ENCODE measurements around the gene CA10.

Gene CA10

GRCh38 chr17:51709694-51710633 is 448.6 kb downstream of the CA10 start:
- DNase-seq: no peak

- DNase-seq: no peak
Observed at GRCh38 chr17:51707216-51707615, 451.3 kb downstream of the CA10 start.

DNA sequence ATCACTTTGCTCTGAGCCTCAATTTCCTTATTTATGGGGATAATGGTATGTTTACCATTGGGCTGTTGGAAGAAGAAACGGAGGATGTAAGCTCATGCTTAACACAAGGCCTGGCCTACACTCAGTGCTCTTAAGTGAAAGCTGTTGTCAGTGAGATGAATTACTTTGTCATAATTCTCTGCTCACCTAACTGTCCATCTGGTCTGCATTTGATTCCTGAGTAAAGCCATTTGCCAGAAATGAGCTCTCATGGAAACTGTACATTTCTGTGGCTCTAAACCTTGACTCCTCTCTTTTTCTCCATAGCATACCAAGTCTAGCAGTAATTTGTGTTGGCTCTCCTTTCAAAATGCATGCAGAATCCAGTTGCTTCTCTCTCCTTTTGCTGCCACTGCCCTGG is 452.4 kb downstream of the CA10 start:
- DNase-seq: no peak

DNA sequence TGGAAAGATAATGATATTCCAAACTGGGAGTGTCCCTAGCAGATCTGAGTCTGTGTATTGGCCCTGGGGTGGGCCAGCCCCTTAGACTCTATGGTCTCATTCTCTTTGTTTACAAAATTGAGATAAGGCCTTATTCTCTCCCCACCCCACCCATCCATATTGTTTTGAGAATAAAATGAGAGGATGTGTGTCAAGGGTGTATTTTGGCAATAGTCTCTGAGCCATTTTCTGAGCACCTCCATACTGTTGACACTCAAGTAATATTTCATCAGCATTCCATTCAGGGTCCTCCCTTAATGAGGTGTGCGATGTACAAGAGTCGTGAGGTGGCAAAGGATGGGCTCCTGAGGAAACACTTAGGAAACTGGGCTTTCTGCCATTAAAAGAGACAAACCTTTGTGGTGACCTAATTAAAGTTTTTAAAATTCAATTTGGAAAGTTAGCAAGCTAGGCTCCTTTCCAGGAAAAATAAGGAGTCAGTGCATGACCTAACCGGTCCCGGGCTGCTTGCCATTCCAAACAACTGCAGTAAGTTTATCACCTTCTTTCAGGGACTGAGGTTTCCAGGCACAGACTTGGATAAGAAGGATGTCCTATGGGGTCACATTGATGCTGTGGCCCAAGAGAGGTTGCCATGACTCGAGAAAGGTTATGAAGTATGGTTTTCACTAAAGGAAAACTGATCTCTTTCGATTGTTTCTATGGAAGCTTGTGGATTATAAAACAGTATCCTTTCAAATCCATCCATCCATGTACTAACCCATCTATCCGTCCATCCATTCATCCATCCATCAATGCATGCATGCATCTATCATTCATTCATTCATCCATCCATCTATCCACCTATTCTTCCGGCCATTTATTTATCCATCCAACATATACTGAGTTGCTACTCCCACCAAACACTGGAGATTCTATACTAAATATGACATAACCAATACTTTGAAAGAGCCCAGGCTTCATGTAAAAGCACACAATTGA is 454.9 kb downstream of the CA10 start:
- no peak for DNase-seq

GRCh38 chr17:51702963-51703360 is 455.6 kb downstream of the CA10 start:
- DNase-seq: no peak

GRCh38 chr17:51701501-51701900 is 457.0 kb downstream of the CA10 start:
- no peak for DNase-seq

DNA sequence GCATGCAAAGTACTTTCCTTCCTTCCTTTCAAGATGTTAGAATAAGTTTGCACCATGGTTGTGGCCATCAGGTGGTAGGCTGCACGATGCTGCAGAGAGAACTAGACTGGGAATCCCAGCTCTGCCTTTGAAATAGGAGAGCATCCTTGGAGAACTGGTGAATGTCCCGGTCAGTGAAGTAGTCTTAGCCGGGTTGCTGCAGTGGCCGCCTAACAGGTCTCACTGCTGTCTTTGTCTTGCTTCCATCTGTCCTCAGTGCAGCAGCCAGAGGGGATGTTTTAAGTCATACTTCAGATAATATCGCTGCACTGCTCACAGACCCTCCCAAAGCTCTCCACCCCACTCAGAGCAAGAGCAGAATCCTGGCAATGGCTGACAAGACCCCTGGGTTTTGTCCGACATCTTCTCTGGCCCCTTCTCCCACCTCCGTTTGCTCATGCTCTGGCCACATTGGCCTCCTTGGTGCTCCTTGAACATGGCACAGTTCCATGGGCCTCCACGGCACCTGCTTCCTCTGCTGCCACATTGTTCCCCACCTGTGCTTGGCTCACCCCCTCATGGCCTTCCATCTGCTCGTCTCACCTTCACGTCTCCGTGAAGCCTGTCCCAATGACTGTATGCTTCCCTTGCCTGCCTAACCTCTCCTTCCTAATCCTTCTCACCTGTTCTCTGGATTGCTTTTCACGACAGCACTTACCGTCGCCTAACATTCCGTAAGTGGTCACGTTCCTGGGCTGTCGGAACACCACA is 458.3 kb downstream of the CA10 start:
- DNase-seq: no peak

- no peak for DNase-seq
Observed at GRCh38 chr17:51699303-51699702, 459.2 kb downstream of the CA10 start.

- DNase-seq: no peak
Observed at GRCh38 chr17:51692917-51693316, 465.6 kb downstream of the CA10 start.

DNA sequence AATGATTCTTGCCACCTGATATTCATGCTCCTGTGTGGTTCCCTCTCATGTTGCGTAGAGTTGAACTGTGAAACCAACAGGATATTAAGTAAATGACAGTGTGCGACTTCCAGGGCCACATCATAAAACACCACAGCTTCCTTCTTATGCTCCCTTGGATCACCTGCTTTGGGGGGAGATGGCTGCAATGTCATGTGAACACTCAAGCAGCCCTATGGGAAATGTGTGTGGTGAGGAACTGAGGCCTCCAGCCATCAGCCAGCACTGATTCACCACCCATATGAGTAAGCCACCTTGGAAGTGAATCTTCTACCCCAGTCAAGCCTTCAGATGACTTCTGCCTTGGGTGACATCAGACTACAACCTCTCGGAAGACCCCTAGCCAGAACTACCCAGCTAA is 470.6 kb downstream of the CA10 start:
- no peak for DNase-seq

- DNase-seq: no peak
Observed at GRCh38 chr17:51685287-51685909, 473.1 kb downstream of the CA10 start.

GRCh38 chr17:51684214-51684613 is 474.3 kb downstream of the CA10 start:
- DNase-seq: no peak

GRCh38 chr17:51683291-51683690 is 475.2 kb downstream of the CA10 start:
- no peak for DNase-seq

DNA sequence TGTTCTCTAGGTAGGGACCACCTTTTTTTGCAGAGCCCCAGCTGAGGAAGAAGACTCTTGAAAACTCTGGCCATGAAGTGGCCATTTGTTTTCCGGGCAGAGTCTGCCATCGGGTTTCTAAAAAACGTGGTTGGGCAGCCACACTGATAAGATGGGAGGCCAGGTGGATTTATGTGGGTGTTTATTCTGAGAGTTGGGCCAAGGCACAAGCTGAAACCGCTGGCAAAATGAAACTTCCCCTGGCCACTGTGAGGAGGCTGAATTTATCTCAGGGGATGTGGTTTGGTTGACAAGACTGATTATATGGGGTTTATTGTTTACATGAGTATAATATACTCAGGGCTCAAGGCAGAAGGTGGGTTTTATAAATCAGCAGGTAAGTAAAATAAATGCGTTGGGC is 476.4 kb downstream of the CA10 start:
- DNase-seq: no peak

DNA sequence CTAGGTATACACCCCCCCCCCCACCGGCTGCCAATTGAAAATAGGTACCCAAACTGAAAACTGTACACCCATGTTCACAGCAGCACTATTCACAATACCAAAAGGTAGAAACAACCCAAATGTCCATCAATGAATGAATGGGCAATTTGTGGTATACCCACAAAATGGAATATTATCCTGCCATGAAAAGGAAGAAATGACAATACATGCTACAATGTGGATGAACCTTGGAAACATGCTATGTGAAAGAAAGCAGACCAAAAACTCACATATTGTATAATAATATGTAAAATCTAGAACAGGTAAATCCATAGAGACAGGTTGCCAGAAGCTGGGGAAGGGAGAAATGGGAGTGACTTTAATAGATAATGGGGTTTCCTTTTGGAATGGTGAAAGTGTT is 480.6 kb downstream of the CA10 start:
- no peak for DNase-seq

DNA sequence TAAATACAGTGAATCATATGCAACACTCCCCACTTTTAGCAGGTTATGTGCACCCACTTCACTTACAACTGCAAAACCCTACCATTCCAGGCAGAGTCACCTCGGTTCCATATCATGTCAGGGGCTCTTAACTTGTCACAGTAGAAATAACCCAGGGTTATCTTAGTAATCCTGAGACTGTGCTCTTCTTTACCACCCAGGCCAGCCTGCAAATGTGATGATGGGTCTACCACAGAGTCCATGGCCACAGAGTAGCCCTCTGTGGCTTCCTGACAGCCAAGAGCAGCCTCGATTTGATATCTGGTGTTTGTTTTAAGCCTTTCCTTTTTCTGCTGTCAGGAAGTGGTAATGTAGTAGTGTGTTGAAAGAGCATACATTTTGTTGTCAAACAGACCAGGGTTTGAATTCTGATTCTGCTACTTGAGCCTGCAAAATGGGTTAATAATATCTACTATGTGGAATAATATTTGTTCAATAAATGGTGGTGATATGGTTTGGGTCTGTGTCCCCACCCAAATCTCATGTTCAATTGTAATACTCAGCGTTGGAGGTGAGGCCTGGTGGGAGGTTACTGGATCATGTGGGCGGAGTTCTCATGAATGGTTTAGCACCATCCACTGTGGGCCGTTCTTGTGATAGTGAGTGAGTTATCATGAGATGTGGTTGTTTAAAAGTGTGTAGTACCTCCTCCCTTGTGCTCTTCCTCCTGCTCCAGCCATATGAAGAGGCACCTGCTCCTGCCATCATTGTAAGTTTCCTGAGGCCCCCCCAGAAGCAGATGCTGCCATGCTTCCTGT is 481.6 kb downstream of the CA10 start:
- no peak for DNase-seq

GRCh38 chr17:51674579-51675255 is 483.8 kb downstream of the CA10 start:
- DNase-seq: no peak

DNA sequence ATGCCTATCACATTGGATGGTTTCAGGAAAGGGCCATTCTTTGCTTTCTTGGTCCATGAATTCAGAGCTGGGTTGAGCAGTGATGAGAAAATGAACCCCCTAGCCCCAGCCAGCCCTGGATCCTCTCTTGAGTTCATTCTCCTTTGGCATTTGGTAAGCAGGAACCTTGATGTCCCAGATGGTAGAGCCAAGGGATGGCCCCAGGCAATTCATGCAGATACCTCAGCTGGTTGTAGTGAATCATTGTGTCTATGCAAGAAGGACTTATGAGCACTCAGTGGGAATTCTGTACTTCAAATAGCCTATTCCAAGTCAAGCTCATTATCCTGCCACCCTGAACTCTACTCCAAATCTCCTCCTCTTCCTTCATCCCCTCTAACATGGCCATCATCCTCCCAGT is 485.4 kb downstream of the CA10 start:
- no peak for DNase-seq

GRCh38 chr17:51672065-51672464 is 486.4 kb downstream of the CA10 start:
- DNase-seq: no peak

GRCh38 chr17:51670899-51671298 is 487.6 kb downstream of the CA10 start:
- no peak for DNase-seq

- no peak for DNase-seq
Observed at GRCh38 chr17:51668963-51669246, 489.6 kb downstream of the CA10 start.
